MCF 10A (cell line): ENCODE results near the gene EXPH5. TPM values are rescaled to one million over a fixed set of nuclear protein-coding genes. Genes with fewer than 3 reads are reported as not detected.
"Not testable (repeated sequence)": the region's sequence is repeated elsewhere in the genome, so short reads cannot be mapped to it uniquely, and the experiment has no call there.

Experiments
- BruUV-seq: library from RNA; stranded (reverse); fragments of 400-500 nt; replicated peaks from 2 replicates; lab custom pipeline; 2021; lab: Mats Ljungman, UMichigan
- CTCF ChIA-PET: fragments of 300-600 bp; sonication (Branson Sonifier 250); formaldehyde crosslinking; extraction: SDS; loops from one replicate; lab custom pipeline; 2021; ENCODE audit warnings: antibody characterized with exemption, inconsistent platforms; lab: Yijun Ruan, JAX
- POLR2A ChIA-PET: fragments of 300-600, 350-650 bp; sonication (Branson Sonifier 250); formaldehyde crosslinking; extraction: SDS; loops from one replicate; lab custom pipeline; 2020; ENCODE audit warnings: antibody characterized with exemption, inconsistent platforms; lab: Yijun Ruan, JAX
- DNase-seq: peaks from one replicate; pipeline ENCODE4 v3.0.0-alpha.2; 2018; ENCODE audit not compliant: unreplicated experiment
- H3K27ac Mint-ChIP-seq: one replicate; pipeline ENCODE4 v1.8.0; 2022; ENCODE audit warnings: mild to moderate bottlenecking, low read depth, mixed read lengths; ENCODE audit not compliant: unreplicated experiment
- H3K27me3 Mint-ChIP-seq: one replicate; pipeline ENCODE4 v1.8.0; 2022; ENCODE audit warnings: mixed read lengths; ENCODE audit not compliant: insufficient read depth, unreplicated experiment
- H3K36me3 Mint-ChIP-seq: one replicate; pipeline ENCODE4 v1.8.0; 2022; ENCODE audit warnings: mild to moderate bottlenecking, moderate library complexity, mixed read lengths; ENCODE audit not compliant: insufficient read depth, unreplicated experiment
- H3K4me1 Mint-ChIP-seq: one replicate; pipeline ENCODE4 v1.8.0; 2022; ENCODE audit warnings: mixed read lengths; ENCODE audit not compliant: insufficient read depth, unreplicated experiment
- H3K4me3 Mint-ChIP-seq: one replicate; pipeline ENCODE4 v1.8.0; 2022; ENCODE audit warnings: mild to moderate bottlenecking, moderate library complexity, mixed read lengths; ENCODE audit not compliant: unreplicated experiment
- H3K9me3 Mint-ChIP-seq: one replicate; pipeline ENCODE4 v1.8.0; 2022; ENCODE audit warnings: mixed read lengths; ENCODE audit not compliant: unreplicated experiment
- intact Hi-C: fragments of 100-400 bp; cut with micrococcal nuclease; formaldehyde crosslinking; loops from 2 replicates; pipeline ENCODE4 v1.14.1; 2022
- total RNA-seq: library from RNA; stranded (reverse); gene quantifications from 2 replicates; pipeline ENCODE4 v1.2.3, GENCODE V29; 2022
- TF ChIP-seq, protein P1 (sequence below): fragments of 200-600 bp; IDR thresholded peaks from one replicate; pipeline ENCODE4 v1.8.0; 2022; ENCODE audit warnings: antibody characterized with exemption, mild to moderate bottlenecking; ENCODE audit not compliant: unreplicated experiment

The EXPH5 gene
- total RNA-seq, 1 experiment from 2014 or later: 9.2 TPM

DNA sequence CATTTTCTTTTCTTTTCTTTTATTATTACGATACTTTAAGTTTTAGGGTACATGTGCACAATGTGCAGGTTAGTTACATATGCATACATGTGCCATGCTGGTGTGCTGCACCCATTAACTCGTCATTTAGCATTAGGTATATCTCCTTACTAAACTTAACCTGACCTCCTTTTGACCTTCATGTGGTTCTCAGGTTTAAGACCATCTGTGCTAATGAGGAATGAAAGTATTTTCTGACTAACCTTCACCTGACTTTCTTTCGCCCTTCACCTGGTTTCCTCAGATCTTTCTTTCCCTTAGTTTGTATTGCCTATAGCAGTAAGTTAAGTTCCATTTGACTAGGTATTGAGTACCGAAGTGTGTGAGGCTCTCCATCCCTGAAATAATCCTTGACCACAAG, 6.5 kb downstream of the EXPH5 start:
- CTCF ChIA-PET: no interaction called here
- peaks cover 7% of the 10 kb centered on the region for H3K4me1 Mint-ChIP-seq
- intact Hi-C loops: no loop called here
- H3K36me3 Mint-ChIP-seq: no peaks in the 10 kb centered on the region
- DNase-seq: no peak
- no peaks in the 10 kb centered on the region for H3K27me3 Mint-ChIP-seq
- no TSS peak for BruUV-seq
- TF ChIP-seq, protein P1, sequence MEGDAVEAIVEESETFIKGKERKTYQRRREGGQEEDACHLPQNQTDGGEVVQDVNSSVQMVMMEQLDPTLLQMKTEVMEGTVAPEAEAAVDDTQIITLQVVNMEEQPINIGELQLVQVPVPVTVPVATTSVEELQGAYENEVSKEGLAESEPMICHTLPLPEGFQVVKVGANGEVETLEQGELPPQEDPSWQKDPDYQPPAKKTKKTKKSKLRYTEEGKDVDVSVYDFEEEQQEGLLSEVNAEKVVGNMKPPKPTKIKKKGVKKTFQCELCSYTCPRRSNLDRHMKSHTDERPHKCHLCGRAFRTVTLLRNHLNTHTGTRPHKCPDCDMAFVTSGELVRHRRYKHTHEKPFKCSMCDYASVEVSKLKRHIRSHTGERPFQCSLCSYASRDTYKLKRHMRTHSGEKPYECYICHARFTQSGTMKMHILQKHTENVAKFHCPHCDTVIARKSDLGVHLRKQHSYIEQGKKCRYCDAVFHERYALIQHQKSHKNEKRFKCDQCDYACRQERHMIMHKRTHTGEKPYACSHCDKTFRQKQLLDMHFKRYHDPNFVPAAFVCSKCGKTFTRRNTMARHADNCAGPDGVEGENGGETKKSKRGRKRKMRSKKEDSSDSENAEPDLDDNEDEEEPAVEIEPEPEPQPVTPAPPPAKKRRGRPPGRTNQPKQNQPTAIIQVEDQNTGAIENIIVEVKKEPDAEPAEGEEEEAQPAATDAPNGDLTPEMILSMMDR: no peak
- H3K4me3 Mint-ChIP-seq: no peak overlapping the region
- H3K9me3 Mint-ChIP-seq: no peaks in the 10 kb centered on the region
- POLR2A ChIA-PET: no interaction called here
- H3K27ac Mint-ChIP-seq: no peak overlapping the region

DNA sequence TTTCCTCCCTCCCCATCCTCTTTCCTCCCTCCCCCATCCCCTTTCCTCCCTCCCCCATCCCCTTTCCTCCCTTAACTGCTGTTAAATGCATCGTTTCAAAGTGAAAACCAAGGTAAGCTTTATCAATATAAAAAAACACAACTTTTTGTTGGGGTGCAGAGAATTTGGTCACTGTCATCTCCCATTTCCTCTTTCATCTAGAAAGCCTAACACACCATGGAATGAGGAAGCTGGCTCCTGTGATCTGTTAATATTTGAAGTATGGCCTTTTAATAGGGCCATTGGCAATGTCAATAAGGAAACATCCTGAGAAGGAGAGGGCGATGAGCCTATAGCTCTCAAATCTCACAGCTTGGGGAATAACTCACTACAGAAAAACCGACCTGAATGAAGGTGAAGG, 7.0 kb downstream of the EXPH5 start:
- Mint-ChIP-seq H3K9me3 (no peaks in the 10 kb centered on the region), H3K4me3 (no peak overlapping the region), H3K36me3 (no peaks in the 10 kb centered on the region), H3K4me1 (peaks cover 2% of the 10 kb centered on the region), H3K27ac (no peak overlapping the region), H3K27me3 (no peaks in the 10 kb centered on the region)
- no peak for DNase-seq
- TF ChIP-seq, protein P1: no peak
- ChIA-PET CTCF (no interaction called here), POLR2A (no interaction called here)
- intact Hi-C loops: no loop called here
- BruUV-seq: no TSS peak

DNA sequence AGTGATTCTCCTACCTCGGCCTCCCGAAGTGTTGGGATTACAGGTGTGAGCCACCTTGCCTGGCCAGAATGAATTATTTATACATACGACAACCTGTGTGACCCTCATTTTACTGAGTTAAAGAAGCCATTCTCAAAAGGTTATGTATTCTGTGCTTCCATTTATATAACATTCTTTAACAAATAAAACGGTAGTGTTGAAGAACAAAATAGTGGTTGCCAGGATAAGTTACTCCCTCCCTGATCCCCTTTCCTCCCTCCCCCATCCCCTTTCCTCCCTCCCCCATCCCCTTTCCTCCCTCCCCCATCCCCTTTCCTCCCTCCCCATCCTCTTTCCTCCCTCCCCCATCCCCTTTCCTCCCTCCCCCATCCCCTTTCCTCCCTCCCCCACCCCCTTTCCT, 7.4 kb downstream of the EXPH5 start:
- H3K27ac Mint-ChIP-seq, H3K36me3 Mint-ChIP-seq, BruUV-seq, DNase-seq, H3K4me3 Mint-ChIP-seq, H3K9me3 Mint-ChIP-seq, POLR2A ChIA-PET, H3K4me1 Mint-ChIP-seq, H3K27me3 Mint-ChIP-seq, intact Hi-C loops, CTCF ChIA-PET: not testable (repeated sequence)

DNA sequence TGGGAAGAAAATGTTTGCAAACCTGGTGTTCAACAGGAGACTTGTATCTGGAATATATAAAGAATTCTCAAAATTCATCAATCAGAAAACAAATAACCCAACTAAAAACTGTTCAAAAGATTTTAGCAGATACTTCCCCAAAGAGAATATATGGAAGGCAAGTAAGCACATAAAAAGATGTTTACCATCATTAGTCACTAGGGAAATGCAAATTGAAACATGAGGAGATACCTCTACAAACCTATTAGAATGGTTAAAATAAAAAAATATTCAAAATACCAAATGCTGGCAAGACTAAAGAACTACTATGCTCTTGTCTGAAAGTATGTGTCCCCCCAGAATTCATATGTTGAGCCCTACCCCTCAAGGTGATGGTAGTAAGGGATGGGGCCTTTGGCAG, 8.6 kb downstream of the EXPH5 start:
- intact Hi-C loops: no loop called here
- no peak overlapping the region for H3K4me3 Mint-ChIP-seq
- H3K27ac Mint-ChIP-seq: no peak overlapping the region
- H3K27me3 Mint-ChIP-seq: no peaks in the 10 kb centered on the region
- no peaks in the 10 kb centered on the region for H3K9me3 Mint-ChIP-seq
- ChIA-PET POLR2A (no interaction called here), CTCF (no interaction called here)
- no peak for DNase-seq
- no peaks in the 10 kb centered on the region for H3K36me3 Mint-ChIP-seq
- H3K4me1 Mint-ChIP-seq: no peaks in the 10 kb centered on the region
- TF ChIP-seq, protein P1: no peak
- no TSS peak for BruUV-seq

DNA sequence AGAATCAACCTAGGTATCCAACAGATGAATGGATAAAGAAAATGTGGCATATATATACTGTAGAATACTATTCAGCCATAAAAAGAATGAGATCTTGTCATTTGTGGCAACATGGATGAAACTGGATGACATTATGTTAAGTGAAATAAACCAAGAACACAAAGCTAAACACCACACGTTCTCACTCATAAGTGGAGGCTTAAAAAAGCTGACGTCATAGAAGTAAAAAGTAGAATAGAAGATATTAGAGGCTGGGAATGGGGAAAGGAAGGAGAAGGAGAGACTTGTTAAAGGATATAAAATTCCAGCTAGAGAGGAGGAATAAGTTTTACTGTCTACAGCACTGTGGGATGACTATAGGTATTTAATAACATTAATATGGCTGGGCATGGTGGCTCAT, 12.9 kb downstream of the EXPH5 start:
- Mint-ChIP-seq H3K9me3 (peaks cover 15% of the 10 kb centered on the region), H3K4me1 (peaks cover 9% of the 10 kb centered on the region), H3K36me3 (no peaks in the 10 kb centered on the region), H3K27ac (no peak overlapping the region), H3K27me3 (no peaks in the 10 kb centered on the region), H3K4me3 (no peak overlapping the region)
- no peak for DNase-seq
- ChIA-PET CTCF (interaction anchor here (0.9 kb wide), 1 partner anchor 10 kb away, joined by 3 read pairs; no protein-coding TSS in a partner anchor), POLR2A (interaction anchor here (0.5 to 2.2 kb wide), 4 partner anchors 8 to 54 kb away, joined by 3 to 8 read pairs (median 3); no protein-coding TSS in a partner anchor)
- intact Hi-C loops: no loop called here
- BruUV-seq: no TSS peak
- TF ChIP-seq, protein P1: no peak
